T-cell (primary cell): Measurements from ENCODE around the gene BRD2. TPM values are rescaled to one million over a fixed set of nuclear protein-coding genes. Genes with fewer than 3 reads are reported as not detected.
A peak's percentile ranks its signal among the peaks of the same experiment; 100 is the strongest.

ENCODE experiments used
- ATAC-seq, 4 experiments: fragments of 200-7000 bp in 3 of 4; fragments of 150-1000 bp in 1 of 4; cut with Tn5 transposase; replicated peaks in 1 of 4; 1 replicate in 3 of 4; 2 replicates in 1 of 4; pipeline ENCODE4 v1.10.0; 2021; ENCODE audit warnings: moderate library complexity in 3 of 4, mild to moderate bottlenecking in 2 of 4, moderate number of reproducible peaks in 1 of 4
- CTCF ChIA-PET, 2 donors: fragments of 300-600 bp; sonication (Branson Sonifier 250); formaldehyde crosslinking; loops; one replicate each; lab custom pipeline; 2022; ENCODE audit warnings: antibody characterized with exemption in 2 of 2; lab: Charles Lee
- POLR2A ChIA-PET, 2 donors: fragments of 300-600 bp; sonication (Branson Sonifier 250); formaldehyde crosslinking; loops; one replicate each; lab custom pipeline; 2022; ENCODE audit warnings: antibody characterized with exemption in 2 of 2; lab: Charles Lee
- DNase-seq, 35 experiments: peaks; one replicate each; pipeline versions ENCODE4 v3.0.0 to v3.0.0-alpha.2; 2013 to 2023
- H3K27ac ChIP-seq: one replicate; pipeline ENCODE4 v1.5.1; 2013; ENCODE audit warnings: low read length
- H3K27me3 ChIP-seq, 2 experiments: replicated peaks in 1 of 2; 1 replicate in 1 of 2; 2 replicates in 1 of 2; pipeline versions ENCODE4 v1.6.1 to v1.7.0; 2013; ENCODE audit warnings: low read length in 1 of 2, mixed read lengths in 1 of 2; ENCODE audit not compliant: control insufficient read depth in 2 of 2, insufficient read depth in 2 of 2; ENCODE audit errors: extremely low read depth in 1 of 2
- H3K36me3 ChIP-seq, 2 donors: 1 replicate in 1 of 2; 2 replicates in 1 of 2; pipeline versions ENCODE4 v1.6.1 to v1.7.0; 2013; ENCODE audit warnings: low read length in 1 of 2; ENCODE audit not compliant: control insufficient read depth in 2 of 2, insufficient read depth in 1 of 2; ENCODE audit errors: extremely low read depth in 1 of 2
- H3K4me1 ChIP-seq, 2 experiments: 1 replicate in 1 of 2; 2 replicates in 1 of 2; pipeline versions ENCODE4 v1.6.1 to v1.7.0; 2013; ENCODE audit warnings: low read length in 2 of 2, mixed read lengths in 1 of 2; ENCODE audit not compliant: insufficient read depth in 2 of 2, control insufficient read depth in 1 of 2; ENCODE audit errors: extremely low read depth in 1 of 2
- H3K4me3 ChIP-seq, 2 donors: 1 replicate in 1 of 2; 2 replicates in 1 of 2; pipeline versions ENCODE4 v1.5.1 to v1.7.0; 2013; ENCODE audit warnings: mild to moderate bottlenecking in 2 of 2, low read length in 1 of 2, moderate library complexity in 1 of 2; ENCODE audit not compliant: control insufficient read depth in 1 of 2; ENCODE audit errors: extremely low read depth in 1 of 2
- H3K9me3 ChIP-seq: 2 replicates; pipeline ENCODE4 v1.7.0; 2013
- H3K27ac Mint-ChIP-seq, 2 donors: one replicate each; pipeline ENCODE4 v1.8.0; 2020 to 2021; ENCODE audit warnings: mild to moderate bottlenecking in 2 of 2, mixed read lengths in 2 of 2
- H3K27me3 Mint-ChIP-seq, 2 donors: one replicate each; pipeline ENCODE4 v1.8.0; 2021 to 2022; ENCODE audit warnings: mixed read lengths in 2 of 2
- H3K36me3 Mint-ChIP-seq: one replicate; pipeline ENCODE4 v1.8.0; 2021; ENCODE audit warnings: mixed read lengths
- H3K4me1 Mint-ChIP-seq, 3 donors: one replicate each; pipeline ENCODE4 v1.8.0; 2020 to 2022; ENCODE audit warnings: mixed read lengths in 3 of 3, mild to moderate bottlenecking in 1 of 3
- H3K4me3 Mint-ChIP-seq, 3 donors: one replicate each; pipeline ENCODE4 v1.8.0; 2020 to 2022; ENCODE audit warnings: mild to moderate bottlenecking in 3 of 3, mixed read lengths in 3 of 3, moderate library complexity in 3 of 3
- H3K9me3 Mint-ChIP-seq, 3 donors: one replicate each; pipeline ENCODE4 v1.8.0; 2020 to 2022; ENCODE audit warnings: mixed read lengths in 3 of 3
- WGBS: methylation state at CpG from one replicate; pipeline ENCODE4 v1.1.5; 2013; ENCODE audit warnings: missing lambda C conversion rate; ENCODE audit not compliant: insufficient coverage; 5-methylcytosine and 5-hydroxymethylcytosine counted together
- total RNA-seq, 35 experiments: library from RNA in 6 of 35; stranded (reverse) in 6 of 35; fragments of 120-200 nt in 1 of 35; gene quantifications; one replicate each; pipeline versions ENCODE4 v1.2.1 to v1.2.4 and lab custom pipeline; 2013 to 2026

Gene BRD2
- total RNA-seq, 5 donors from 2014 or later (not counting 1 experiment from before 2014, with no cell fraction given), result 320 to 383 (median 358) TPM

DNA sequence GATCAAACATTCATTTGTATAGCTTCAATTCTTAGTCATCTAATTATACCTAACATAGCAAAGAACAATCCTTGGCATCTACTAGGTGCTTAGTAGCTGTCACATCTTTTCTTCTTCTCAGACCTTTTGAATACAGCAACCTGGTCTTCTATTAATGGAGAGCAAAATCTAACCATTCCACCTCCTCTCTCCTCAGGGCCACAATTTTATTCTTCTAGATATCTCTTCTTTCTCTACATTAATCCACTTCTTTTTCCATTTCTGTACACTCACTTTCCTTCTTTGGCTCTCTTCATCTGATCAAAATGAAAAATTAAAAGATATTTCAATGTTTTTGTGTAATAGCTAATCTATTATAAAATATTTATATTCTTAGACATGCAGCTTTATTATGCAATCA is 50.0 kb downstream of the BRD2 start:
- ATAC-seq (no peak), DNase-seq (no peak)
- Histone ChIP-seq H3K9me3 (no peaks in the 10 kb centered on the region), H3K4me1 (peaks cover 0 to 12% of the 10 kb centered on the region in 2 experiments), H3K4me3 (no peak overlapping the region), H3K27me3 (peaks cover 0 to 16% of the 10 kb centered on the region in 2 experiments), H3K27ac (peak overlapping the region; percentile 38), H3K36me3 (no peaks in the 10 kb centered on the region)
- CTCF ChIA-PET, result interaction anchor here in 1 of 2 donors (0.6 to 2.1 kb wide), 5 partner anchors 54 to 230 kb away, joined by 3 to 10 read pairs (median 4); partner anchors contain the start of gene HLA-DPA1
- H3K27me3 Mint-ChIP-seq, result peaks cover 2 to 6% of the 10 kb centered on the region in 2 donors
- H3K4me3 Mint-ChIP-seq, result peak overlapping the region in 2 of 3 donors; percentile 10 to 59
- peaks cover 10 to 41% (median 34%) of the 10 kb centered on the region in 3 donors for H3K4me1 Mint-ChIP-seq
- H3K36me3 Mint-ChIP-seq, result no peaks in the 10 kb centered on the region
- POLR2A ChIA-PET, result no interaction called here
- peak overlapping the region in 1 of 2 donors; percentile 70 for H3K27ac Mint-ChIP-seq
- H3K9me3 Mint-ChIP-seq, result no peaks in the 10 kb centered on the region

DNA sequence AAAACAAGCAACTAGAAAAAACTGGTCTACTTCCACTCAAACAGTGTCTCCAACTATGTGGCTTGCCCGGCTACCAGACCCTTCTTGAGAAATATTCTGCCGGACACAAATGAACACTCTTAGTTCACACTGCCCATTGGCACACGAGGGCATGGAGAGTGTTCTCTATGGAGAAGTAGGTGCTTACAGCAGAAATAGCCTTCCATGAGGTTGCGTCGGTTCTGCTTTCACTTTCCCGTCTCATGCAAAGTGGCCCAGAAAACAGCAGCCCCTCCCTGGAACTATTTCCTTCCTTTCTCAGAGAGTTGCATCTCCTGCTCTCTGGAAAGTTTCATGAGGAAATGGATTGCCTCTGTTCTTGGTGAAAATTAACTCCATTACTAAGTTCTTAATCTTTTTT is 50.5 kb downstream of the BRD2 start:
- peak overlapping the region; percentile 38 for H3K27ac ChIP-seq
- H3K36me3 Mint-ChIP-seq, result no peaks in the 10 kb centered on the region
- no peaks in the 10 kb centered on the region for H3K9me3 Mint-ChIP-seq
- H3K9me3 ChIP-seq, result no peaks in the 10 kb centered on the region
- peaks cover 0 to 2% of the 10 kb centered on the region in 2 donors for H3K27me3 Mint-ChIP-seq
- peak in 13 of 35 experiments; percentile 9 to 60 (median 21) for DNase-seq
- ChIA-PET CTCF (interaction anchor here in 1 of 2 donors (0.6 to 2.1 kb wide), 6 partner anchors 54 to 230 kb away, joined by 3 to 10 read pairs (median 4); partner anchors contain the start of gene HLA-DPA1), POLR2A (no interaction called here)
- H3K4me3 ChIP-seq, result peak overlapping the region in 1 of 2 donors; percentile 24
- H3K27me3 ChIP-seq, result peaks cover 0 to 11% of the 10 kb centered on the region in 2 experiments
- ATAC-seq, result peak in 3 of 4 experiments; percentile 61 to 85 (median 66)
- H3K27ac Mint-ChIP-seq, result peak overlapping the region; percentile 49 to 86
- peak overlapping the region; percentile 14 to 71 (median 59) for H3K4me3 Mint-ChIP-seq
- H3K4me1 Mint-ChIP-seq, result peaks cover 10 to 41% (median 34%) of the 10 kb centered on the region in 3 donors
- WGBS, result no CpG with 5 or more reads among the region's 6 CpGs
- H3K4me1 ChIP-seq, result peaks cover 0 to 12% of the 10 kb centered on the region in 2 experiments
- no peaks in the 10 kb centered on the region for H3K36me3 ChIP-seq

DNA sequence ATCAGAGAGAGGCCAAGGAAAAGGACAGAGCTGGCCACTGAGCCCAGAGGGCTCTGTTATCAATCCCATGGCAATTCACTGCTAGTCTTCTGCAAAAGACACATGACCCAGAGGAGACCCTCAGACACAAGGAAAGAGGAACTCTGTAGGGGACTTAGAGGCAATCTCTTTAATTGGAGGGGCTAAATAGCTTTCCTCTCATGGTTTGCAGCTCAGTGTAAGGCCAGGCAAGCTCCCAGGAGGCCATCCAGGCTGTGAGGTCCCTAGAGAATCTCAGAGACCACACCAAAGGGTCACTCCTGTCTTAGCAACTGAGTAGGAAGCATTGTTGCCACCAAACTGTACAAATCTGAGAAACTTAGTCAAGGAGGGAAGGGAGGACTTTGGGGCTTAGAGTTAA is 51.0 kb downstream of the BRD2 start:
- H3K4me1 ChIP-seq, result peaks cover 0 to 12% of the 10 kb centered on the region in 2 experiments
- Mint-ChIP-seq H3K4me1 (peaks cover 10 to 41% (median 34%) of the 10 kb centered on the region in 3 donors), H3K27ac (peak overlapping the region in 1 of 2 donors; percentile 86), H3K36me3 (no peaks in the 10 kb centered on the region), H3K27me3 (peaks cover 0 to 2% of the 10 kb centered on the region in 2 donors), H3K4me3 (peak overlapping the region; percentile 14 to 71 (median 59)), H3K9me3 (no peaks in the 10 kb centered on the region)
- DNase-seq (no peak), ATAC-seq (no peak)
- ChIA-PET CTCF (interaction anchor here in 1 of 2 donors (0.6 to 2.1 kb wide), 6 partner anchors 12 to 229 kb away, joined by 3 to 10 read pairs (median 4); partner anchors contain the start of gene HLA-DPA1), POLR2A (no interaction called here)
- H3K9me3 ChIP-seq, result no peaks in the 10 kb centered on the region
- no peaks in the 10 kb centered on the region for H3K36me3 ChIP-seq
- H3K27ac ChIP-seq, result peak overlapping the region; percentile 15
- H3K27me3 ChIP-seq, result peaks cover 0 to 9% of the 10 kb centered on the region in 2 experiments
- H3K4me3 ChIP-seq, result no peak overlapping the region

DNA sequence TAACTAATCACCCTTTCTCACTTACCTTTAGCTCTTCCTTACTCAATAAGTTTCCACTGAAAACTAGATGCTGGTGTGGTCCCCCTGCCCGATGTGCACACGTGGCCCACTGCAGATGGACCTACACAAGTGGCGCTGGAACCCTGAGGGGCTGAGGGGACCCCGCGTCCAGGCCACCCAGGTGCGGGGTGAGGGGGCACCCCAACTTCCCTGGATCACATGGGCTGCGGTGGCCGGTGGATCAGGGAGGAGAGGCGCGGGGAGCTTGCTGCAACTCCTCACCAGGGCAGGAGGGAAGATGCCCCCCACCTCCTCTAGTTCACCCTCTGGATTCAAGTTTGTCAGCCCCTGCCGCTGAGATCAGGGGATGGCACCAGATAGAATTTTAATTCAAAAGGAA is 53.5 kb downstream of the BRD2 start:
- Mint-ChIP-seq H3K27me3 (no peaks in the 10 kb centered on the region), H3K9me3 (no peaks in the 10 kb centered on the region), H3K4me3 (no peak overlapping the region), H3K27ac (no peak overlapping the region), H3K36me3 (no peaks in the 10 kb centered on the region), H3K4me1 (peaks cover 8 to 37% (median 28%) of the 10 kb centered on the region in 3 donors)
- H3K27me3 ChIP-seq, result no peaks in the 10 kb centered on the region
- ChIA-PET CTCF (no interaction called here), POLR2A (no interaction called here)
- no peak for ATAC-seq
- 96% methylated on average over 8 of the region's 11 CpGs for WGBS
- H3K27ac ChIP-seq, result no peak overlapping the region
- no peak for DNase-seq
- H3K4me3 ChIP-seq, result no peak overlapping the region
- peaks cover 0 to 6% of the 10 kb centered on the region in 2 experiments for H3K4me1 ChIP-seq
- no peaks in the 10 kb centered on the region for H3K9me3 ChIP-seq
- H3K36me3 ChIP-seq, result no peaks in the 10 kb centered on the region

DNA sequence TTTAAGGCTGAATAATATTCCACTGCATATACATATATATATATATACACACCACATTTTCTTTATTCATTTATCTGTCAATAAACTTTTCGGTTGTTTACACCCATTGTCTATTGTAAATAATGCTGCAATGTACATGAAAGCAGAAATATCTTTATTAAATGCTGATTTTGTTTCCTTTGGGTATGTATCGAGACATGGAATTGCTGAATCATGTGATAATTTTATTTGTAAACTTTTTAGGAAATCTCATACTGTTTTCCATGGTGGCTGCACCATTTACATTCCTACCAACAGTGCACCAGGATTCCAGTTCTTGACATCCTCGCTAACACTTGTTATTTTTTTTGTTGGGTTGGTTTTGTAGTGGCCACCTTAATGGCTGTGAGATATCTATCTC is 55.1 kb downstream of the BRD2 start:
- ChIA-PET POLR2A (no interaction called here), CTCF (interaction anchor here in 1 of 2 donors (1.0 kb wide), 1 partner anchor 52 kb away, joined by 3 read pairs; the partner anchor contains the start of gene HLA-DPB1)
- H3K4me3 ChIP-seq, result no peak overlapping the region
- ATAC-seq (no peak), DNase-seq (no peak)
- H3K4me1 Mint-ChIP-seq, result peaks cover 6 to 28% (median 19%) of the 10 kb centered on the region in 3 donors
- no peaks in the 10 kb centered on the region for H3K36me3 ChIP-seq
- no peak overlapping the region for H3K4me3 Mint-ChIP-seq
- WGBS, result no CpG with 5 or more reads among the region's 3 CpGs
- H3K36me3 Mint-ChIP-seq, result no peaks in the 10 kb centered on the region
- H3K27me3 ChIP-seq, result no peaks in the 10 kb centered on the region
- no peak overlapping the region for H3K27ac ChIP-seq
- H3K27me3 Mint-ChIP-seq, result peaks cover 0 to 5% of the 10 kb centered on the region in 2 donors
- H3K9me3 Mint-ChIP-seq, result no peaks in the 10 kb centered on the region
- no peaks in the 10 kb centered on the region for H3K9me3 ChIP-seq
- peaks cover 0 to 6% of the 10 kb centered on the region in 2 experiments for H3K4me1 ChIP-seq
- no peak overlapping the region for H3K27ac Mint-ChIP-seq

DNA sequence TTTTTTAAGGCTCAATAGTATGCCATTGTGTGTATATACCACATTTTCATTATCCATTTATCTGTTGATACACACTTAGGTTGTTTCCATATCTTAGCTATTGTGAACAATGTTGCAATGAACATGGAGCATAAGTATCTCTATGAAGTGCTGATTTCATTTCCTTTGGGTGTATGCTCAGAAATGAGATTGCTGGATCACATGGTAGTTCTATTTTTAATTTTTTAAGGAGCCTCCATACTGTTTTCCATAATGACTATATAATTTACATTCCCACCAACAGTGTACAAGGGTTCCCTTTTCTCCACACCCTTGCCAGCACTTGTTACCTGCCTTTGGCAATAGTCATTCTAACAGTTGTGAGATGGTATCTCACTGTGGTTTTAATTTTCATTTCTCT is 56.1 kb downstream of the BRD2 start:
- ChIA-PET POLR2A (no interaction called here), CTCF (no interaction called here)
- peaks cover 0 to 24% (median 15%) of the 10 kb centered on the region in 3 donors for H3K4me1 Mint-ChIP-seq
- DNase-seq, result no peak
- Histone ChIP-seq H3K4me1 (peaks cover 0 to 7% of the 10 kb centered on the region in 2 experiments), H3K27me3 (peaks cover 0 to 2% of the 10 kb centered on the region in 2 experiments), H3K27ac (no peak overlapping the region), H3K4me3 (no peak overlapping the region), H3K36me3 (no peaks in the 10 kb centered on the region), H3K9me3 (no peaks in the 10 kb centered on the region)
- H3K27me3 Mint-ChIP-seq, result peaks cover 0 to 5% of the 10 kb centered on the region in 2 donors
- H3K4me3 Mint-ChIP-seq, result no peak overlapping the region
- H3K27ac Mint-ChIP-seq, result no peak overlapping the region
- ATAC-seq, result no peak
- no peaks in the 10 kb centered on the region for H3K36me3 Mint-ChIP-seq
- H3K9me3 Mint-ChIP-seq, result no peaks in the 10 kb centered on the region
